SK-N-SH (cell line): ENCODE data around the gene PRSS36. TPM values are rescaled to one million over a fixed set of nuclear protein-coding genes. Genes with fewer than 3 reads are reported as not detected.

ENCODE experiments used
- CTCF ChIA-PET: fragments of 300-600, 350-600 bp; formaldehyde crosslinking; extraction: SDS; loops from one replicate; lab custom pipeline; 2021; lab: Yijun Ruan, JAX
- POLR2A ChIA-PET: fragments of 350-600 bp; sonication (Branson Sonifier 250); formaldehyde crosslinking; extraction: SDS; loops from one replicate; lab custom pipeline; 2020; ENCODE audit warnings: antibody characterized with exemption, inconsistent platforms; lab: Yijun Ruan, JAX
- DNase-seq: peaks from one replicate; pipeline ENCODE4 v3.0.0; 2012
- H2AFZ ChIP-seq: fragments of 200-600 bp; sonication (generic); 2 replicates; pipeline ENCODE4 v1.8.1; 2016; ENCODE audit warnings: antibody characterized with exemption, mild to moderate bottlenecking, low read depth
- H3F3A ChIP-seq: fragments of 200-600 bp; sonication (generic); replicated peaks from 2 replicates; pipeline ENCODE3; 2016; ENCODE audit warnings: antibody characterized with exemption, mild to moderate bottlenecking; ENCODE audit not compliant: insufficient read depth
- H3K27ac ChIP-seq, 2 experiments: fragments of 200-500 bp in 1 of 2; fragments of 200-600 bp in 1 of 2; sonication (Bioruptor generic) in 1 of 2; sonication (generic), shearing (Covaris generic) in 1 of 2; 2 replicates each; pipeline versions ENCODE4 v1.5.1 to v1.6.1; 2014 to 2016; ENCODE audit warnings: low read depth in 2 of 2, inconsistent platforms in 1 of 2, low read length in 1 of 2, mild to moderate bottlenecking in 1 of 2, mixed read lengths in 1 of 2
- H3K27me3 ChIP-seq: fragments of 200-600 bp; sonication (generic), shearing (Covaris generic); 2 replicates; pipeline ENCODE4 v1.6.1; 2016; ENCODE audit warnings: mixed run types; ENCODE audit not compliant: insufficient read depth
- H3K36me3 ChIP-seq, 2 experiments: fragments of 200-500 bp in 1 of 2; fragments of 200-600 bp in 1 of 2; sonication (Bioruptor generic) in 1 of 2; sonication (generic) in 1 of 2; replicated peaks in 1 of 2; 2 replicates each; pipeline versions ENCODE3 to v1.5.1; 2014 to 2016; ENCODE audit warnings: low read length in 1 of 2, mild to moderate bottlenecking in 1 of 2; ENCODE audit not compliant: insufficient read depth in 2 of 2, control insufficient read depth in 1 of 2
- H3K4me1 ChIP-seq, 2 experiments: fragments of 200-500 bp in 1 of 2; fragments of 200-600 bp in 1 of 2; sonication (Bioruptor generic) in 1 of 2; sonication (generic), shearing (Covaris generic) in 1 of 2; 2 replicates each; pipeline versions ENCODE4 v1.5.1 to v1.6.1; 2014 to 2016; ENCODE audit warnings: low read depth in 1 of 2, low read length in 1 of 2, mixed run types in 1 of 2; ENCODE audit not compliant: insufficient read depth in 2 of 2, control insufficient read depth in 1 of 2
- H3K4me2 ChIP-seq: fragments of 200-600 bp; sonication (generic), shearing (Covaris generic); 2 replicates; pipeline ENCODE4 v1.6.1; 2017; ENCODE audit warnings: mixed run types
- H3K4me3 ChIP-seq, 2 experiments: fragments of 200-500 bp in 1 of 2; fragments of 200-600 bp in 1 of 2; sonication (Bioruptor generic) in 1 of 2; sonication (generic), shearing (Covaris generic) in 1 of 2; 2 replicates each; pipeline versions ENCODE4 v1.5.1 to v1.8.1; 2014 to 2016; ENCODE audit warnings: low read depth in 2 of 2, inconsistent platforms in 1 of 2, low read length in 1 of 2, mild to moderate bottlenecking in 1 of 2, mixed read lengths in 1 of 2, moderate library complexity in 1 of 2
- H3K79me2 ChIP-seq: fragments of 200-600 bp; sonication (generic); 2 replicates; pipeline ENCODE4 v1.8.1; 2017; ENCODE audit warnings: mild to moderate bottlenecking; ENCODE audit not compliant: insufficient read depth
- H3K9ac ChIP-seq: fragments of 200-600 bp; sonication (generic); 2 replicates; pipeline ENCODE4 v1.6.1; 2017; ENCODE audit warnings: mixed run types
- H3K9me2 ChIP-seq: fragments of 200-600 bp; sonication (generic); 2 replicates; pipeline ENCODE4 v1.6.1; 2017; ENCODE audit warnings: mixed run types
- H3K9me3 ChIP-seq: fragments of 200-600 bp; sonication (generic); 2 replicates; pipeline ENCODE4 v1.6.1; 2017; ENCODE audit warnings: mixed run types, mild to moderate bottlenecking, moderate library complexity
- H4K20me1 ChIP-seq: fragments of 200-600 bp; sonication (generic); 2 replicates; pipeline ENCODE4 v1.6.1; 2017; ENCODE audit warnings: mild to moderate bottlenecking, mixed run types; ENCODE audit not compliant: insufficient read depth
- FOSL2 ChIP-seq: IDR thresholded peaks from 2 replicates; pipeline ENCODE4 v1.4.0; 2012; ENCODE audit warnings: low read depth, mild to moderate bottlenecking, moderate library complexity, borderline replicate concordance
- NFIC ChIP-seq: IDR thresholded peaks from 2 replicates; pipeline ENCODE4 v1.4.0; 2012; ENCODE audit warnings: borderline replicate concordance
- NRF1 ChIP-seq: IDR thresholded peaks from 2 replicates; pipeline ENCODE4 v1.6.1; 2012; ENCODE audit warnings: low read depth, mild to moderate bottlenecking, low read length
- SMC3 ChIP-seq: IDR thresholded peaks from 2 replicates; pipeline ENCODE4 v1.6.1; 2012; ENCODE audit warnings: low read depth, low read length, improper control_type of control experiment
- TCF12 ChIP-seq: IDR thresholded peaks from 2 replicates; pipeline ENCODE4 v1.4.0; 2012
- YY1 ChIP-seq: IDR thresholded peaks from 2 replicates; pipeline ENCODE4 v1.4.0; 2012; ENCODE audit warnings: low read depth, mild to moderate bottlenecking
- WGBS: methylation state at CpG from one replicate; pipeline ENCODE4 v1.1.6; 2017; ENCODE audit warnings: low lambda C conversion rate; 5-methylcytosine and 5-hydroxymethylcytosine counted together
- polyA plus RNA-seq, 3 experiments: library from polyadenylated mRNA; depleted of rRNA; stranded (reverse); fragments of >200 nt; gene quantifications; 2 replicates each; pipeline ENCODE4 v1.2.3, GENCODE V29; 2012
- TF ChIP-seq, protein P1 (sequence below): IDR thresholded peaks from 2 replicates; pipeline ENCODE4 v1.4.0; 2012; ENCODE audit warnings: low read depth, borderline replicate concordance
- TF ChIP-seq, protein P2 (sequence below): IDR thresholded peaks from 2 replicates; pipeline ENCODE4; 2012
- TF ChIP-seq, protein P3 (sequence below): IDR thresholded peaks from 2 replicates; pipeline ENCODE4 v1.6.1; 2012; ENCODE audit warnings: mild to moderate bottlenecking, low read depth, low read length, moderate library complexity
- TF ChIP-seq, protein P4 (sequence below): fragments of 200-600 bp; sonication (generic); IDR thresholded peaks from 2 replicates; pipeline ENCODE4 v1.6.1; 2017; ENCODE audit warnings: antibody characterized with exemption, mild to moderate bottlenecking, moderate library complexity

Gene PRSS36
- polyA plus RNA-seq, 1 of the 3 experiments (the other 2 are of a cell fraction), result 0.49 TPM

DNA sequence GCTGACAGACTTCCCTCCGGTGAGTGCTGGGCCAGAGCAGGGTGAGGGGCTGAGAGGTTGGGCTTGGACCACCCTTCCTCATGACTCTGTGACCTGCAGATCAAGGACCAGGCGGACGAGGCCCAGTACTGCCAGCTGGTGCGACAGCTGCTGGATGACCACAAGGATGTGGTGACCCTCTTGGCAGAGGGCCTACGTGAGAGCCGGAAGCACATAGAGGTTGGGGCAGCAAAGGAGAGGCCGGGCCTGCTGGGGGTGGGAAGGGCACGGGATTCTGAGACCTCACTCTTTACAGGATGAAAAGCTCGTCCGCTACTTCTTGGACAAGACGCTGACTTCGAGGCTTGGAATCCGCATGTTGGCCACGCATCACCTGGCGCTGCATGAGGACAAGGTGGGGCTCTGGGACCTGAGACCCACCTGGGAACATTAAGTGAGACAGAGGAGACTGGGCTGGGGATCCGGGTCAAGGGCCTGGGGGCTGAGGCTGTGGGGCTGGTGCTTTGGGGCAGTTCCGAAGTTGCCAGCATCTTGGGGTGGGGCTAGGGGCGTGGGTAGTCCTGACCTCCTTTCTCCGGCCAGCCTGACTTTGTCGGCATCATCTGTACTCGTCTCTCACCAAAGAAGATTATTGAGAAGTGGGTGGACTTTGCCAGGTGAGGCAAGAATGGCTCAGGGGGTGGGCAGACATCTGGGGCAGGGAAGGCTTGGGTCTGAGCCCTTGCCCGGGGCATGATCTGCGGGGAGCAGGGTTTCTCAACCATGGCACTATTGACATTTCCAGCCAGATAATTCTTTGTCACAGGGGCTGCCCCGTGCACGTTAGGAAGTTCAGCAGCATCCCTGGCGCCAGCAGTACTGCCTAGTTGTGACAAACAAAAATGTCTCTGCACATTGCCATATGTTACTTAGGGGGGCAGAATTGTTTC is 39.5 kb downstream of the PRSS36 start:
- Histone ChIP-seq H3F3A (peaks cover 14% of the 10 kb centered on the region), H3K9me2 (no peaks in the 10 kb centered on the region), H3K36me3 (peaks cover 19 to 36% of the 10 kb centered on the region in 2 experiments), H4K20me1 (no peaks in the 10 kb centered on the region), H3K4me1 (peaks cover 8 to 25% of the 10 kb centered on the region in 2 experiments; a peak in 2 of 4 replicates), H3K9ac (no peak overlapping the region), H3K27me3 (no peaks in the 10 kb centered on the region), H3K4me3 (no peak overlapping the region), H3K4me2 (no peak overlapping the region), H3K9me3 (no peaks in the 10 kb centered on the region), H3K79me2 (peaks cover 23% of the 10 kb centered on the region), H3K27ac (no peak overlapping the region), H2AFZ (no peak overlapping the region)
- 89% methylated on average over 16 of the region's 26 CpGs for WGBS
- no peak for DNase-seq
- ChIA-PET POLR2A (no interaction called here), CTCF (interaction anchor here (1.1 to 1.3 kb wide), 2 partner anchors 24 to 36 kb away, joined by 3 read pairs; no protein-coding TSS in a partner anchor)
- TF ChIP-seq, protein P1, sequence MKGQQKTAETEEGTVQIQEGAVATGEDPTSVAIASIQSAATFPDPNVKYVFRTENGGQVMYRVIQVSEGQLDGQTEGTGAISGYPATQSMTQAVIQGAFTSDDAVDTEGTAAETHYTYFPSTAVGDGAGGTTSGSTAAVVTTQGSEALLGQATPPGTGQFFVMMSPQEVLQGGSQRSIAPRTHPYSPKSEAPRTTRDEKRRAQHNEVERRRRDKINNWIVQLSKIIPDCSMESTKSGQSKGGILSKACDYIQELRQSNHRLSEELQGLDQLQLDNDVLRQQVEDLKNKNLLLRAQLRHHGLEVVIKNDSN, result no peak
- TF ChIP-seq NFIC, result no peak
- TF ChIP-seq YY1, result no peak
- TF ChIP-seq, protein P2, sequence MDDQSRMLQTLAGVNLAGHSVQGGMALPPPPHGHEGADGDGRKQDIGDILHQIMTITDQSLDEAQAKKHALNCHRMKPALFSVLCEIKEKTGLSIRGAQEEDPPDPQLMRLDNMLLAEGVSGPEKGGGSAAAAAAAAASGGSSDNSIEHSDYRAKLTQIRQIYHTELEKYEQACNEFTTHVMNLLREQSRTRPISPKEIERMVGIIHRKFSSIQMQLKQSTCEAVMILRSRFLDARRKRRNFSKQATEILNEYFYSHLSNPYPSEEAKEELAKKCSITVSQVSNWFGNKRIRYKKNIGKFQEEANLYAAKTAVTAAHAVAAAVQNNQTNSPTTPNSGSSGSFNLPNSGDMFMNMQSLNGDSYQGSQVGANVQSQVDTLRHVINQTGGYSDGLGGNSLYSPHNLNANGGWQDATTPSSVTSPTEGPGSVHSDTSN, result no peak
- TF ChIP-seq, protein P3, sequence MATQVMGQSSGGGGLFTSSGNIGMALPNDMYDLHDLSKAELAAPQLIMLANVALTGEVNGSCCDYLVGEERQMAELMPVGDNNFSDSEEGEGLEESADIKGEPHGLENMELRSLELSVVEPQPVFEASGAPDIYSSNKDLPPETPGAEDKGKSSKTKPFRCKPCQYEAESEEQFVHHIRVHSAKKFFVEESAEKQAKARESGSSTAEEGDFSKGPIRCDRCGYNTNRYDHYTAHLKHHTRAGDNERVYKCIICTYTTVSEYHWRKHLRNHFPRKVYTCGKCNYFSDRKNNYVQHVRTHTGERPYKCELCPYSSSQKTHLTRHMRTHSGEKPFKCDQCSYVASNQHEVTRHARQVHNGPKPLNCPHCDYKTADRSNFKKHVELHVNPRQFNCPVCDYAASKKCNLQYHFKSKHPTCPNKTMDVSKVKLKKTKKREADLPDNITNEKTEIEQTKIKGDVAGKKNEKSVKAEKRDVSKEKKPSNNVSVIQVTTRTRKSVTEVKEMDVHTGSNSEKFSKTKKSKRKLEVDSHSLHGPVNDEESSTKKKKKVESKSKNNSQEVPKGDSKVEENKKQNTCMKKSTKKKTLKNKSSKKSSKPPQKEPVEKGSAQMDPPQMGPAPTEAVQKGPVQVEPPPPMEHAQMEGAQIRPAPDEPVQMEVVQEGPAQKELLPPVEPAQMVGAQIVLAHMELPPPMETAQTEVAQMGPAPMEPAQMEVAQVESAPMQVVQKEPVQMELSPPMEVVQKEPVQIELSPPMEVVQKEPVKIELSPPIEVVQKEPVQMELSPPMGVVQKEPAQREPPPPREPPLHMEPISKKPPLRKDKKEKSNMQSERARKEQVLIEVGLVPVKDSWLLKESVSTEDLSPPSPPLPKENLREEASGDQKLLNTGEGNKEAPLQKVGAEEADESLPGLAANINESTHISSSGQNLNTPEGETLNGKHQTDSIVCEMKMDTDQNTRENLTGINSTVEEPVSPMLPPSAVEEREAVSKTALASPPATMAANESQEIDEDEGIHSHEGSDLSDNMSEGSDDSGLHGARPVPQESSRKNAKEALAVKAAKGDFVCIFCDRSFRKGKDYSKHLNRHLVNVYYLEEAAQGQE, result no peak
- TF ChIP-seq, protein P4, sequence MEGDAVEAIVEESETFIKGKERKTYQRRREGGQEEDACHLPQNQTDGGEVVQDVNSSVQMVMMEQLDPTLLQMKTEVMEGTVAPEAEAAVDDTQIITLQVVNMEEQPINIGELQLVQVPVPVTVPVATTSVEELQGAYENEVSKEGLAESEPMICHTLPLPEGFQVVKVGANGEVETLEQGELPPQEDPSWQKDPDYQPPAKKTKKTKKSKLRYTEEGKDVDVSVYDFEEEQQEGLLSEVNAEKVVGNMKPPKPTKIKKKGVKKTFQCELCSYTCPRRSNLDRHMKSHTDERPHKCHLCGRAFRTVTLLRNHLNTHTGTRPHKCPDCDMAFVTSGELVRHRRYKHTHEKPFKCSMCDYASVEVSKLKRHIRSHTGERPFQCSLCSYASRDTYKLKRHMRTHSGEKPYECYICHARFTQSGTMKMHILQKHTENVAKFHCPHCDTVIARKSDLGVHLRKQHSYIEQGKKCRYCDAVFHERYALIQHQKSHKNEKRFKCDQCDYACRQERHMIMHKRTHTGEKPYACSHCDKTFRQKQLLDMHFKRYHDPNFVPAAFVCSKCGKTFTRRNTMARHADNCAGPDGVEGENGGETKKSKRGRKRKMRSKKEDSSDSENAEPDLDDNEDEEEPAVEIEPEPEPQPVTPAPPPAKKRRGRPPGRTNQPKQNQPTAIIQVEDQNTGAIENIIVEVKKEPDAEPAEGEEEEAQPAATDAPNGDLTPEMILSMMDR, result no peak
- TF ChIP-seq NRF1, result no peak
- TF ChIP-seq FOSL2, result no peak
- TF ChIP-seq TCF12, result no peak
- TF ChIP-seq SMC3, result no peak
